AG09309 (cell line): ENCODE measurements around the gene PRPS1L1.

Experiments used
- DNase-seq: peaks from one replicate; pipeline ENCODE4 v3.0.0-alpha.2; 2010; ENCODE audit warnings: low read depth
- H3K4me3 ChIP-seq: 2 replicates; pipeline ENCODE4 v1.5.1; 2011; ENCODE audit warnings: mild to moderate bottlenecking, low read depth, low read length, moderate library complexity; ENCODE audit not compliant: control insufficient read depth
- CTCF ChIP-seq: IDR thresholded peaks from 2 replicates; pipeline ENCODE4 v1.5.1; 2011; ENCODE audit warnings: mild to moderate bottlenecking, low read depth, low read length, inconsistent platforms; ENCODE audit not compliant: insufficient read depth, control insufficient read depth; ENCODE audit errors: missing control alignments

The PRPS1L1 gene

GRCh38 chr7:18053941-18054340 is 26.3 kb upstream of the PRPS1L1 start:
- DNase-seq: no peak
- TF ChIP-seq CTCF: no peak
- no peak overlapping the region for H3K4me3 ChIP-seq

GRCh38 chr7:18053177-18053928 is 25.7 kb upstream of the PRPS1L1 start:
- DNase-seq: no peak
- H3K4me3 ChIP-seq: no peak overlapping the region
- no peak for TF ChIP-seq CTCF

- no peak overlapping the region for H3K4me3 ChIP-seq
- TF ChIP-seq CTCF: no peak
- DNase-seq: no peak
Observed at GRCh38 chr7:18049262-18049661, 21.6 kb upstream of the PRPS1L1 start.

- no peak for TF ChIP-seq CTCF
- H3K4me3 ChIP-seq: no peak overlapping the region
- no peak for DNase-seq
Observed at GRCh38 chr7:18046601-18047000, 19.0 kb upstream of the PRPS1L1 start.

- no peak for TF ChIP-seq CTCF
Observed at GRCh38 chr7:18045171-18045570, 17.5 kb upstream of the PRPS1L1 start.

GRCh38 chr7:18041191-18041590 is 13.5 kb upstream of the PRPS1L1 start:
- no peak for TF ChIP-seq CTCF
- no peak overlapping the region for H3K4me3 ChIP-seq
- no peak for DNase-seq

More at GRCh38 chr7:18045171-18045570, 17.5 kb upstream of the PRPS1L1 start:
- no peak overlapping the region for H3K4me3 ChIP-seq
- DNase-seq: no peak
